HTERT RPE-1 (cell line): ENCODE measurements around the gene KCNK5.

Source experiments
- in situ Hi-C: fragments of 300-500 bp; cut with MboI; formaldehyde crosslinking; loops from 4 replicates; pipeline ENCODE4 v1.14.3; 2020; ENCODE audit warnings: low sequenced_read_pairs

The KCNK5 gene

DNA sequence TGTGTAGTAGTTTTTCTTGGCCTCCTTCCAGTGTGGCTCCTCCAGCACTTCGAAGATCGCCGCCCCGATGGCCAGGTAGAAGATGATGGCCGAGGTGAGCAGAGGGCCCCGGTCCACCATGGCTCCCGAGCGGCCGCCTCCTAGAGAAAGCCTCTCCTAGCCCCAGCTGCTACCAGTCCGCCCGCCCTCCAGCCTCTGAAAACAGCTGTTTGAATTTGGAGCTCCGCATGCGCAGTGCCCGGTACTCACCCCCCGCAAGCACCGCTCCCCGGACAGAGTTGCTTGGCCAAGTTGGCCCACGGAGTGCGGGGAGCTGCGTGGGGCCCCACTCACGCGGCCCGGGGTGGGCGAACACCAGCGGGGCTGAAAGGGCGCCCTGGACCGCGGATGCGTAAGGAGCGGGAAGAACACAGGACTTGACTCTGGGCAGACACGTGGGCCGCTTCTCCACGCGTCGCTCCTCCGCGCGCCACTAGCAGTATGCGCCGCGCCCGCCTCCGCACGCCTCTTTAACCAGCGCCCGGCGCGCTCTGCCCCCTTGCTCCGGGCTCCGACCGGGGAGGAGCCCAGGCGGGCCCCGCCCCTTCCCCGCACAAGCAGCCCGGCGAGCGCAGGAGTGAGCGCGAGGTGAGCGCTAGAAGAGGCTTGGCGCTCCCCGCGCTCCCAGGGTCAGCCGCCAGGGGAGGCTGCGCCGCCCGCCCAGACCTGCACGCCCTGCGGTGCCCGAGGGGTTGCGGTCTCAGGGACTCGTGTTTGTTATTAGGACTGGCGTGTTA lies at the start of gene KCNK5:
KCNK5 (minus strand) TSS at position 484 of the 776 bp plus-strand sequence; CDS start at position 120, 364 bp downstream.
- in situ Hi-C loops: no loop called here

GRCh38 chr6:39276379-39276995 lies 47.2 kb upstream of the KCNK5 start:
- in situ Hi-C loops: no loop called here

DNA sequence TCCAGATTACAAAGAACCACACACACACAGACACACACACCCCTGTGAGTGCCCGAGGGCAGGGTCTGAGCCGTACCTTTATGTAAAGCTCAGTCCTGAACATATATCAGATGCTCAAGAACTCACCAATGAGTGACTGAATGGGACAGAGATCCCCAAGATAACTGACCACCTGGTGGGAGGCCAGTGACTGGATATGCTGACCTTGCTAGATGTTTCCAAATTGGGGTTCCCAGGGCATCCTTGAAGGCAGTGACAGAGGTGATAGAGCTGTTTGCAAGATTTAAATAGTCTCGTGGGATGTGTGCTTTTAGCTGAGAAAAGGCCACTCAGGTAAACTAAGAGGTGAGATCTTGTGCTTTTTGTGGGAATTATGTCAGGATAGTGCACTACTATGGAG lies 45.6 kb upstream of the KCNK5 start:
- in situ Hi-C loops: no loop called here

- in situ Hi-C loops: no loop called here
These were observed 45.2 kb upstream of the KCNK5 start for GRCh38 chr6:39274471-39274870.

- in situ Hi-C loops: no loop called here
These were observed 44.1 kb upstream of the KCNK5 start for GRCh38 chr6:39273406-39273821.

GRCh38 chr6:39269961-39270360 lies 40.7 kb upstream of the KCNK5 start:
- in situ Hi-C loops: no loop called here

- in situ Hi-C loops: no loop called here
These were observed 39.4 kb upstream of the KCNK5 start for GRCh38 chr6:39268721-39269120.

- in situ Hi-C loops: no loop called here
These were observed 38.9 kb upstream of the KCNK5 start for GRCh38 chr6:39268171-39268570.

DNA sequence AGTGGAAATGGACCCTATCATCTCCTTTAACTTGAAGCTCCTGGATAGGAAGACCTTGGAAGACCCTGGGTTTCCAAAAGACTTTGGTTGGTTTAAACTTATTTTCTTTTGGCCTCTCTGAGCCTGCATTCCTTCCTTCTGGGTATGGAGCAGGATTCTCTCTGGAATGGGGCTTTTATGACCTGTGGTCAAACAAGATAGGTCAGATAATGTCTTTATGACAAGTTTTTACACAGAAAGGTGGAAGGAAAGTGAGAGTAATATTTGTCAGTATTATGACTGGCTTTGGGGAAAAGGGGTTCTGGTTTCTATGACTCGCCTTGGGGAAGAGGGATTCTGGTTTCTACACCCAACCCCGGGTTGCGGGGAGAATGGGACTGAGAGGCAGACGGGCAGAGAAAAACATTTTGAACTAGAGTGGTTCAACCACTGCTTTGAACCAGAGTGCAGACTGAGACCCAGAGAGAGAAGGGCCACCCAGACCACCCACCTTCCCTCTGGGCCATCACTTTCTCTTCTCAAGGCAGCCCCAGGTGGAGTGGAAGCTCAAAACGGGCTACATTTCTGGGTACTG lies 37.6 kb upstream of the KCNK5 start:
- in situ Hi-C loops: no loop called here

GRCh38 chr6:39266375-39266774 lies 37.1 kb upstream of the KCNK5 start:
- in situ Hi-C loops: no loop called here

- in situ Hi-C loops: no loop called here
These were observed 34.2 kb upstream of the KCNK5 start for GRCh38 chr6:39263303-39264037.

DNA sequence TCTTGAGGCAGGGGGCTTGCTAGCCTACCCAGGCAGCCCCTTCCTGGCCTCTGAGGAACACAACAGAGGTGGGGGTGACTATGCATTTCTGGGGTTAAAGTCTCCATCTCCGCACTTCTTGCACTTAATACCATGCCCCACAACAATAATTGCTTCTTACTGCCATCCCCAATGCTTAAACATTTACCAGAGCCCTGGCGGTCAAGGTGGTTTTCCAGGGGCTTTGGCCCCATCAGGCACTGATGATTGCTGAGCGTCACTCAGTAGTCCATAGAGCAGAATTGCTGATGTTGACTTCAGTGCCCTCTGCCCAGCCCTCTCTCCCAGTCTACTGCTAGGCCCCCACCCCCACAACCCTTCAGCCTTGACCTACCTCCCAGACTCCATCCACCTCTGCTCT lies 32.5 kb upstream of the KCNK5 start:
- in situ Hi-C loops: no loop called here

GRCh38 chr6:39260953-39261352 lies 31.7 kb upstream of the KCNK5 start:
- in situ Hi-C loops: no loop called here

GRCh38 chr6:39260456-39260855 lies 31.2 kb upstream of the KCNK5 start:
- in situ Hi-C loops: no loop called here

DNA sequence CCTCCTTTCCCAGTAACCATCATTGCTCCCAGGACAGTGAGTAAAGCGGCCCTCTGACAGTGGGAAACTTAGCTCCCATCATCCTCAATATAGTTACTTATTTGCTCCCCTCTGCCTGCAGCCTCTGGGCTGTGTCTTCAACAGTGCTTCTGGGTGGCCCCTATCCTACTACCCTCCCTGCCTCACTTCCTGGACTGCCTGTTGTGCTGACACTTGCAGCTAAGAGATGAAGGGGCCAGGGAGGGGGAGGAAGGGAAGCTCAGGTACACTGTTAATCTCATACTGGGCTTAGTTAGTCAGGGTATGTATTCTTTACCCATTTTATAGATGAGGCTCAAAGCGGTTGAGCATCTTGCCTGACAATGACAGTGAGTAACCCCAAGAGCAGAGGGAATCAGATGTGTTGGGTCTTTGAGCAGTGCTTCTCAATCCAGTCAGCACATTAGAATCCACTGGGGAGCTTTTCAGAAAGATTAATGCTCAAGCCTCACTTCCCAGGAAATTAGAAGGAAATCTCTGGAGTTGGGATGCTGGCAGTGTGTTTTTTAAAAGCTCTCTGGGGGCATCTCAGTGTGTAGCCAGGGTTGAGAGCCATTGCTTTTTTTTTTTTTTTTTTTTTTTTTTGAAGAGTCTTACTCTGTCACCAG lies 27.1 kb upstream of the KCNK5 start:
- in situ Hi-C loops: no loop called here

GRCh38 chr6:39254999-39255535 lies 25.8 kb upstream of the KCNK5 start:
- in situ Hi-C loops: no loop called here

GRCh38 chr6:39251406-39251805 lies 22.1 kb upstream of the KCNK5 start:
- in situ Hi-C loops: no loop called here

GRCh38 chr6:39250507-39250906 lies 21.2 kb upstream of the KCNK5 start:
- in situ Hi-C loops: no loop called here

DNA sequence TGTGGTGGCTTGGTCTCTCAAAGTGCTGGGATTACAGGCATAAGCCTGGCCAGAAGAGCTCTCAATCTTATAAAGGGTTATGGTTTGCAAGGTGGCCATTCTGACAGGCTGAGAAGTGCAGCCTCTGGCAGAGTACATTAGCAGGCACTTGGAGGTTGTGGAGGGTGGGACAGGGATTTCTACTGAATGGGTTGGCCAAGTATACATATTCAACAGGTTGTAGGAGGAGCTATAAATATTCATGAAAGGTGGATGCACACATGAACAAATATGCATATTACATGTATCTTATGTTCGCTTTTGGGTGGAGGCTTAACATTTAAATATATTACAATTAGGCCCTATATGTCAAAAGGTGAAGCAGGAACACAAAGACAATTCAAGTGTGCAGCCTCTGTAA lies 20.0 kb upstream of the KCNK5 start:
- in situ Hi-C loops: no loop called here

- in situ Hi-C loops: no loop called here
These were observed 18.5 kb upstream of the KCNK5 start for GRCh38 chr6:39247667-39248194.

DNA sequence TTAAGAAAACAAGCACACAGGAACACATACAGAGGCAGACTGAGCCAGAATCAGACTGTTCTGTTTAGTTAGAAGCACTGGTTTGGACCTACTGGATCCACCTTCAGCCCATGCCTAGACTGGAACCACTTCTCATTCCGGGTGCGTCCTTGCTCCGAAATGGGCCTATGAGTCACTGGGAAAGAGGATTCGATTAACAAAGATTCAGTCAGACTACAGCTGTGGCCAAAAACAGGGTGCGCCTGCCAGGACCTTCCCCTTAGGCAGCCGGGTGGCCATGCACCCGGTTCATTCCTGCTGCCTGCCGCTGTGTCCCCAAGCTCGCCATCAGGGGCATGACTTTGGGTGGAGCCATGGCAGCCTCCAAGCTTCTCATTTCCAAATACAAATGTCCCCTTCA lies 14.5 kb upstream of the KCNK5 start:
- in situ Hi-C loops: no loop called here
